Coronary artery (tissue), 2 donors: ENCODE measurements around the gene ITGB8.

Source experiments
- DNase-seq: peaks from one replicate; pipeline ENCODE4 v3.0.0-alpha.2; 2017; ENCODE audit warnings: low spot score
- H3K27ac ChIP-seq, 2 donors: fragments of 200-600 bp; sonication (generic); one replicate each; pipeline ENCODE4 v1.5.1; 2016 to 2019
- H3K4me3 ChIP-seq: fragments of 200-600 bp; sonication (generic); 2 replicates; pipeline ENCODE4 v1.5.1; 2016; ENCODE audit warnings: mild to moderate bottlenecking, moderate library complexity
- CTCF ChIP-seq: fragments of 200-600 bp; sonication (generic); IDR thresholded peaks from one replicate; pipeline ENCODE4 v1.5.1; 2019; ENCODE audit warnings: antibody characterized with exemption

ITGB8 gene

GRCh38 chr7:20307901-20308300, 22.8 kb upstream of the ITGB8 start:
- H3K4me3 ChIP-seq = no peak overlapping the region
- no peak overlapping the region for H3K27ac ChIP-seq
- no peak for DNase-seq
- no peak for TF ChIP-seq CTCF

- Histone ChIP-seq H3K27ac (no peak overlapping the region), H3K4me3 (no peak overlapping the region)
- no peak for DNase-seq
- TF ChIP-seq CTCF = no peak
Observed at GRCh38 chr7:20310301-20310700, 20.4 kb upstream of the ITGB8 start.

- Histone ChIP-seq H3K4me3 (no peak overlapping the region), H3K27ac (no peak overlapping the region)
- no peak for TF ChIP-seq CTCF
- no peak for DNase-seq
Observed at GRCh38 chr7:20310963-20311742, 19.5 kb upstream of the ITGB8 start.

- Histone ChIP-seq H3K27ac (no peak overlapping the region), H3K4me3 (no peak overlapping the region)
- TF ChIP-seq CTCF = no peak
- DNase-seq = no peak
Observed at GRCh38 chr7:20311743-20312042, 19.0 kb upstream of the ITGB8 start.

GRCh38 chr7:20312562-20312961, 18.1 kb upstream of the ITGB8 start:
- TF ChIP-seq CTCF = no peak
- no peak for DNase-seq
- no peak overlapping the region for H3K4me3 ChIP-seq
- no peak overlapping the region for H3K27ac ChIP-seq

GRCh38 chr7:20313626-20314025, 17.1 kb upstream of the ITGB8 start:
- TF ChIP-seq CTCF = no peak
- no peak for DNase-seq
- no peak overlapping the region for H3K4me3 ChIP-seq

GRCh38 chr7:20314198-20314597, 16.5 kb upstream of the ITGB8 start:
- Histone ChIP-seq H3K27ac (no peak overlapping the region), H3K4me3 (no peak overlapping the region)
- TF ChIP-seq CTCF = no peak
- DNase-seq = no peak

More at GRCh38 chr7:20313626-20314025, 17.1 kb upstream of the ITGB8 start:
- no peak overlapping the region for H3K27ac ChIP-seq
